Neuronal stem cell (in vitro differentiated cells): Measurements from ENCODE around the gene TMEM62.
A peak's percentile ranks its signal among the peaks of the same experiment; 100 is the strongest.
"Not testable (repeated sequence)": the region's sequence is repeated elsewhere in the genome, so short reads cannot be mapped to it uniquely, and the experiment has no call there.

Experiments
- DNase-seq: peaks from one replicate; pipeline ENCODE4 v3.0.0-alpha.2; 2013; ENCODE audit warnings: low spot score
- H2AFZ ChIP-seq: one replicate; pipeline ENCODE4 v1.6.1; 2013; ENCODE audit warnings: mild to moderate bottlenecking, low read length, inconsistent platforms
- H2AK5ac ChIP-seq: 2 replicates; pipeline ENCODE4 v1.6.1; 2013; ENCODE audit warnings: low read depth, mild to moderate bottlenecking, inconsistent platforms, low read length, moderate library complexity, mixed read lengths
- H2BK120ac ChIP-seq: 2 replicates; pipeline ENCODE4 v1.6.1; 2013; ENCODE audit warnings: low read depth, mild to moderate bottlenecking, inconsistent platforms, low read length, moderate library complexity, mixed read lengths
- H2BK12ac ChIP-seq: one replicate; pipeline ENCODE4 v1.6.1; 2013; ENCODE audit warnings: low read length, inconsistent platforms
- H2BK15ac ChIP-seq: 2 replicates; pipeline ENCODE4 v1.6.1; 2013; ENCODE audit warnings: mild to moderate bottlenecking, low read length, inconsistent platforms, mixed read lengths
- H2BK5ac ChIP-seq: one replicate; pipeline ENCODE4 v1.6.1; 2013; ENCODE audit warnings: inconsistent platforms, mild to moderate bottlenecking, low read length, moderate library complexity
- H3K14ac ChIP-seq: one replicate; pipeline ENCODE4 v1.6.1; 2013; ENCODE audit warnings: low read length, inconsistent platforms
- H3K18ac ChIP-seq: 2 replicates; pipeline ENCODE4 v1.6.1; 2013; ENCODE audit warnings: low read length, inconsistent platforms
- H3K23ac ChIP-seq: 2 replicates; pipeline ENCODE4 v1.6.1; 2013; ENCODE audit warnings: low read depth, mild to moderate bottlenecking, mixed read lengths, low read length, inconsistent platforms; ENCODE audit not compliant: poor library complexity
- H3K27ac ChIP-seq: replicated peaks from 3 replicates; pipeline ENCODE4 v1.5.1; 2013; ENCODE audit warnings: low read length, inconsistent platforms
- H3K27me3 ChIP-seq, 3 experiments: 2 replicates each; pipeline ENCODE4 v1.6.1; 2013; ENCODE audit warnings: low read length in 3 of 3, mild to moderate bottlenecking in 2 of 3, inconsistent platforms in 1 of 3, low read depth in 1 of 3, mixed read lengths in 1 of 3, moderate library complexity in 1 of 3; ENCODE audit not compliant: control insufficient read depth in 3 of 3, insufficient read depth in 3 of 3
- H3K36me3 ChIP-seq, 2 donors: replicated peaks in 1 of 2; 2 replicates each; pipeline ENCODE4 v1.6.1; 2013; ENCODE audit warnings: low read length in 2 of 2; ENCODE audit not compliant: control insufficient read depth in 2 of 2, insufficient read depth in 2 of 2
- H3K4ac ChIP-seq: 2 replicates; pipeline ENCODE4 v1.6.1; 2013; ENCODE audit warnings: inconsistent platforms, mild to moderate bottlenecking, low read length, moderate library complexity
- H3K4me1 ChIP-seq, 2 donors: 1 replicate in 1 of 2; 2 replicates in 1 of 2; pipeline ENCODE4 v1.6.1; 2013; ENCODE audit warnings: low read length in 2 of 2, low read depth in 1 of 2; ENCODE audit not compliant: control insufficient read depth in 2 of 2, insufficient read depth in 1 of 2
- H3K4me2 ChIP-seq: one replicate; pipeline ENCODE4 v1.6.1; 2013; ENCODE audit warnings: mild to moderate bottlenecking, low read length, inconsistent platforms; ENCODE audit not compliant: insufficient read depth, poor library complexity, severe bottlenecking
- H3K4me3 ChIP-seq, 2 donors: 2 replicates each; pipeline ENCODE4 v1.5.1; 2013; ENCODE audit warnings: low read length in 2 of 2, mild to moderate bottlenecking in 2 of 2, inconsistent platforms in 1 of 2, moderate library complexity in 1 of 2
- H3K79me1 ChIP-seq: one replicate; pipeline ENCODE4 v1.6.1; 2013; ENCODE audit warnings: low read depth, mild to moderate bottlenecking, inconsistent platforms, low read length, moderate library complexity
- H3K9ac ChIP-seq: one replicate; pipeline ENCODE4 v1.6.1; 2013; ENCODE audit warnings: mild to moderate bottlenecking, low read depth, low read length, inconsistent platforms; ENCODE audit not compliant: poor library complexity
- H3K9me3 ChIP-seq, 2 donors: replicated peaks in 1 of 2; 2 replicates each; pipeline versions ENCODE3 to v1.6.1; 2013; ENCODE audit warnings: low read length in 2 of 2, mild to moderate bottlenecking in 2 of 2, inconsistent platforms in 1 of 2, low read depth in 1 of 2, mixed read lengths in 1 of 2, moderate library complexity in 1 of 2; ENCODE audit not compliant: control insufficient read depth in 2 of 2, insufficient read depth in 1 of 2
- H4K8ac ChIP-seq: one replicate; pipeline ENCODE4 v1.6.1; 2013; ENCODE audit warnings: low read depth, mild to moderate bottlenecking, inconsistent platforms, low read length, moderate library complexity
- H4K91ac ChIP-seq: one replicate; pipeline ENCODE4 v1.6.1; 2013; ENCODE audit warnings: low read length, low read depth, mild to moderate bottlenecking, inconsistent platforms; ENCODE audit not compliant: poor library complexity
- WGBS, 2 donors: extraction: QIAGEN DNeasy Blood & Tissue Kit; methylation state at CpG; one replicate each; pipeline ENCODE4 v1.1.7; 2013; ENCODE audit warnings: missing lambda C conversion rate in 2 of 2, mixed read lengths in 1 of 2; ENCODE audit not compliant: insufficient read length in 2 of 2, insufficient replicate concordance in 1 of 2; ENCODE audit errors: extremely low coverage in 2 of 2; 5-methylcytosine and 5-hydroxymethylcytosine counted together

Gene TMEM62

DNA sequence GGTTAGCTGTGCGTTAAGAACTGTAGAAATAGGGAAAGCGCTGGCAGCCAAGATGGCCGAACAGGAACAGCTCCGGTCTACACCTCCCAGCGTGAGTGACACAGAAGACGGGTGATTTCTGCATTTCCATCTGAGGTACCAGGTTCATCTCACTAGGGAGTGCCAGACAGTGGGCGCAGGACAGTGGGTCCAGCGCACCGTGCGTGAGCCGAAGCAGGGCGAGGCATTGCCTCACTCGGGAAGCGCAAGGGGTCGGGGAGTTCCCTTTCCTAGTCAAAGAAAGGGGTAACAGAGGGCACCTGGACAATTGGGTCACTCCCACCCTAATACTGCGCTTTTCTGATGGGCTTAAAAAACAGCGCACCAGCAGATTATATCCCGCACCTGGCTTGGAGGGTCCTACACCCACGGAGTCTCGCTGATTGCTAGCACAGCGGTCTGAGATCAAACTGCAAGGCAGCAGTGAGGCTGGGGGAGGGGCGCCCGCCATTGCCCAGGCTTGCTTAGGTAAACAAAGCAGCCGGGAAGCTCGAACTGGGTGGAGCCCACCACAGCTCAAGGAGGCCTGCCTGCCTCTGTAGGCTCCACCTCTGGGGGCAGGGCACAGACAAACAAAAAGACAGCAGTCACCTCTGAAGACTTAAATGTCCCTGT, 42.4 kb downstream of the TMEM62 start:
- not testable (repeated sequence) for H3K23ac ChIP-seq, DNase-seq, H3K14ac ChIP-seq, H2AFZ ChIP-seq, H3K4me2 ChIP-seq, H3K27me3 ChIP-seq, H3K4me1 ChIP-seq, H2BK12ac ChIP-seq, H3K4ac ChIP-seq, H3K4me3 ChIP-seq, H3K9ac ChIP-seq, H3K18ac ChIP-seq, H2BK5ac ChIP-seq, H4K8ac ChIP-seq, H3K27ac ChIP-seq, H4K91ac ChIP-seq, H2AK5ac ChIP-seq, H2BK120ac ChIP-seq, H2BK15ac ChIP-seq, H3K79me1 ChIP-seq
- WGBS, 2 donors = no CpG with 5 or more reads among the region's 25 CpGs
- H3K36me3 ChIP-seq = peaks cover 0 to 52% of the 10 kb centered on the region in 2 donors
- peaks cover 2 to 30% of the 10 kb centered on the region in 2 donors for H3K9me3 ChIP-seq

GRCh38 chr15:43177147-43177546, 43.8 kb downstream of the TMEM62 start:
- no CpG with 5 or more reads among the region's 2 CpGs for WGBS, 2 donors
- not testable (repeated sequence) for H3K27me3 ChIP-seq, H3K23ac ChIP-seq, H3K27ac ChIP-seq, H2BK15ac ChIP-seq, DNase-seq, H4K8ac ChIP-seq, H3K4me1 ChIP-seq, H2AFZ ChIP-seq, H3K4me2 ChIP-seq, H3K14ac ChIP-seq, H3K4me3 ChIP-seq, H3K18ac ChIP-seq, H2AK5ac ChIP-seq, H4K91ac ChIP-seq, H2BK120ac ChIP-seq, H3K79me1 ChIP-seq, H3K4ac ChIP-seq, H2BK12ac ChIP-seq, H2BK5ac ChIP-seq, H3K9ac ChIP-seq
- Histone ChIP-seq H3K36me3 (peaks cover 0 to 55% of the 10 kb centered on the region in 2 donors), H3K9me3 (peaks cover 2 to 22% of the 10 kb centered on the region in 2 donors)

DNA sequence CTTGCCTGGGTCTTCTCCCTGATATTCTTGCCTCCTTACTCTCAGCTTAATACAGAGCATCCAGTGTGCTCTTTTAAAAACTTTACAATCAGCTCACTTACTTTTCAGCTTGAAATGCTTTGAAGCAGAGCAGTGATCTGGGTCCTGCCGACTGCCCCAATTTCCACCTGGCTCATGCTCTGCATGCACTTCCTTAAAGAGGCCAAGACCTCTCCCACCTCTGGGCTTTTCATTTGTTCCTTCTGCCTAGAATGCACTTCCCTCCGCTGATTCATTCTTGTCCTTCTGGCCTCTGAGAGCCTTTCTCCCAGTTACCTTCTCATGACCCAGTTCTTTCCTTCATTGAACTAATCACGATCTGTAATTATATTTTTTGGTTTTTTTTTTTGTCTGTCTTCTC, 49.9 kb downstream of the TMEM62 start:
- H3K79me1 ChIP-seq = no peaks in the 10 kb centered on the region
- no peaks in the 10 kb centered on the region for H3K9me3 ChIP-seq
- no peak for DNase-seq
- no peak overlapping the region for H4K91ac ChIP-seq
- H3K9ac ChIP-seq = no peak overlapping the region
- H2AK5ac ChIP-seq = no peak overlapping the region
- no peak overlapping the region for H3K27ac ChIP-seq
- no peak overlapping the region for H3K23ac ChIP-seq
- peaks cover 0 to 42% of the 10 kb centered on the region in 2 donors for H3K36me3 ChIP-seq
- H2BK15ac ChIP-seq = no peak overlapping the region
- no peak overlapping the region for H3K14ac ChIP-seq
- H2BK12ac ChIP-seq = no peak overlapping the region
- no peak overlapping the region for H2AFZ ChIP-seq
- WGBS, 2 donors = no CpG with 5 or more reads among the region's 3 CpGs
- H2BK5ac ChIP-seq = no peak overlapping the region
- no peak overlapping the region for H4K8ac ChIP-seq
- peaks cover 4 to 7% of the 10 kb centered on the region in 2 donors for H3K4me1 ChIP-seq
- no peak overlapping the region for H3K18ac ChIP-seq
- no peak overlapping the region for H2BK120ac ChIP-seq
- no peak overlapping the region for H3K4me2 ChIP-seq
- H3K4ac ChIP-seq = no peak overlapping the region
- H3K27me3 ChIP-seq = no peaks in the 10 kb centered on the region
- no peak overlapping the region for H3K4me3 ChIP-seq

DNA sequence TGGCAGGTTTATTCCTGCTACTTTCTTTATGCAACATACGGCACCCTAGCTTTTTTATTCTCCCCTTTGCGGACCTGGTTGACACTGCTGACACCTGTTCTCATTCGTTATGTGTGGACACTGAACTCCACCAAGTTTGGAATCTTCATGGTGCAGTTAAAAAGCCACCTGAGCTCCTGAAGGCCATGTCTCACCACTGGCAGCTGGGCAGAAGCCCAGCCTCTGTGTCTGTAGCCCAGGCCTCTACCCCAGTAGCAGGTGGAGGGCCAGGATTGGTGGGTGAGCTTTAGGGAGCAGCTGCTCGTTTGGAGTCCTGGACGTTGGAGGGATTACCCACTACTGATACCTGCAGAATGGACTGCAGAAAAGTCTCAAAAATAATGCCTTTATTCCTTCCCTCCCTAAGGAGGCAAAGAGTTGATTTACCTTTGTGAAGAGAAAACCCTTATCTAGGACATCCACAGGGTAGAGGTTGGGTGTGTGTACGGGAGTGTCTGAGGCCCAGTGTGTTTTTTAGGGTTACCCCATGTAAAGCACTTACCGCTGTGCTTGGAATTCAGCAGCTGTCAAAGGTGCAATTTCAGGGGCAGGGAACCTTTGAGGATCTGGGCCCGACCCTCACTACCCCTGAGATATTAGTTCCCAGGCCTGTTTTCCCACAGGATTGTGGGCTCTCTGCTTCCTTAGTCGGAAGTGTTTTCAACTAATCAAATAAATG, 51.2 kb downstream of the TMEM62 start:
- H3K9me3 ChIP-seq = no peaks in the 10 kb centered on the region
- H3K4me1 ChIP-seq = peaks cover 4 to 7% of the 10 kb centered on the region in 2 donors

More for the DNA sequence above, 51.2 kb downstream of the TMEM62 start:
- Histone ChIP-seq H3K36me3 (peaks cover 2 to 39% of the 10 kb centered on the region in 2 donors), H4K8ac (no peak overlapping the region), H2BK12ac (no peak overlapping the region), H2BK5ac (no peak overlapping the region), H3K4ac (no peak overlapping the region), H3K9ac (no peak overlapping the region), H2AK5ac (no peak overlapping the region), H3K18ac (no peak overlapping the region), H3K27me3 (no peaks in the 10 kb centered on the region), H3K79me1 (no peaks in the 10 kb centered on the region), H3K4me3 (peak overlapping the region in 1 of 2 donors; percentile 69), H2BK15ac (no peak overlapping the region), H2AFZ (peak overlapping the region; percentile 97), H3K4me2 (no peak overlapping the region), H3K27ac (no peak overlapping the region), H3K23ac (no peak overlapping the region), H2BK120ac (no peak overlapping the region), H4K91ac (no peak overlapping the region), H3K14ac (no peak overlapping the region)
- WGBS, 2 donors = no CpG with 5 or more reads among the region's 9 CpGs
- DNase-seq = no peak
